MM.1S (cell line): ENCODE measurements around the gene ADCY2.

Source experiments
- DNase-seq: peaks from one replicate; pipeline ENCODE4 v3.0.0-alpha.2; 2015
- H2AFZ ChIP-seq: fragments of 300-600 bp; sonication (generic); 2 replicates; pipeline ENCODE4 v1.6.0; 2016; ENCODE audit warnings: antibody characterized with exemption, low read length
- H3F3A ChIP-seq: fragments of 300-600 bp; sonication (generic); 2 replicates; pipeline ENCODE4 v1.6.1; 2016; ENCODE audit warnings: mild to moderate bottlenecking, antibody characterized with exemption, low read length, moderate library complexity, mixed read lengths; ENCODE audit not compliant: insufficient read depth
- H3K27ac ChIP-seq: fragments of 300-600 bp; sonication (generic); 2 replicates; pipeline ENCODE4 v1.5.1; 2016; ENCODE audit warnings: mild to moderate bottlenecking, low read length
- H3K27me3 ChIP-seq: fragments of 300-600 bp; sonication (generic); replicated peaks from 2 replicates; pipeline ENCODE4 v1.6.0; 2016; ENCODE audit warnings: low read length; ENCODE audit not compliant: insufficient read depth
- H3K36me3 ChIP-seq: fragments of 300-600 bp; sonication (generic); replicated peaks from 2 replicates; pipeline ENCODE4 v1.6.1; 2016; ENCODE audit warnings: mild to moderate bottlenecking, low read length, mixed read lengths; ENCODE audit not compliant: insufficient read depth
- H3K4me1 ChIP-seq: fragments of 300-600 bp; sonication (generic); 2 replicates; pipeline ENCODE4 v1.6.1; 2016; ENCODE audit warnings: low read length, mixed read lengths
- H3K4me2 ChIP-seq: fragments of 300-600 bp; sonication (generic); 2 replicates; pipeline ENCODE4 v1.6.0; 2016; ENCODE audit warnings: low read depth, low read length
- H3K4me3 ChIP-seq: fragments of 300-600 bp; sonication (generic); 2 replicates; pipeline ENCODE4 v1.5.1; 2016; ENCODE audit warnings: low read length, mixed read lengths
- H3K79me2 ChIP-seq: fragments of 300-600 bp; sonication (generic); 2 replicates; pipeline ENCODE4 v1.6.1; 2016; ENCODE audit warnings: mixed run types, low read length, mixed read lengths
- H3K9ac ChIP-seq: fragments of 300-600 bp; sonication (generic); 2 replicates; pipeline ENCODE4 v1.6.1; 2016; ENCODE audit warnings: low read length, mixed read lengths
- H3K9me2 ChIP-seq: fragments of 300-600 bp; sonication (generic); replicated peaks from 2 replicates; pipeline ENCODE4 v1.6.1; 2016; ENCODE audit warnings: mild to moderate bottlenecking, low read length, mixed read lengths; ENCODE audit not compliant: insufficient read depth
- H3K9me3 ChIP-seq: fragments of 300-600 bp; sonication (generic); replicated peaks from 2 replicates; pipeline ENCODE4 v1.6.1; 2016; ENCODE audit warnings: mild to moderate bottlenecking, low read length, mixed read lengths; ENCODE audit not compliant: insufficient read depth
- H4K20me1 ChIP-seq: fragments of 300-600 bp; sonication (generic); 2 replicates; pipeline ENCODE4 v1.6.1; 2016; ENCODE audit warnings: mild to moderate bottlenecking, low read length, moderate library complexity, mixed read lengths; ENCODE audit not compliant: insufficient read depth
- EZH2 ChIP-seq: fragments of 300-600 bp; sonication (generic); optimal IDR thresholded peaks from 2 replicates; pipeline ENCODE3; 2017; ENCODE audit warnings: low read depth, mild to moderate bottlenecking, antibody characterized with exemption, low read length, mixed read lengths
- EZH2phosphoT487 ChIP-seq: fragments of 300-600 bp; sonication (generic); IDR thresholded peaks from 2 replicates; pipeline ENCODE4 v1.6.1; 2018; ENCODE audit warnings: antibody characterized with exemption, low read length
- TF ChIP-seq, protein P1 (sequence below): fragments of 300-600 bp; sonication (generic); IDR thresholded peaks from 2 replicates; pipeline ENCODE4 v1.5.1; 2016; ENCODE audit warnings: antibody characterized with exemption, low read length, mixed read lengths

ADCY2 gene

DNA sequence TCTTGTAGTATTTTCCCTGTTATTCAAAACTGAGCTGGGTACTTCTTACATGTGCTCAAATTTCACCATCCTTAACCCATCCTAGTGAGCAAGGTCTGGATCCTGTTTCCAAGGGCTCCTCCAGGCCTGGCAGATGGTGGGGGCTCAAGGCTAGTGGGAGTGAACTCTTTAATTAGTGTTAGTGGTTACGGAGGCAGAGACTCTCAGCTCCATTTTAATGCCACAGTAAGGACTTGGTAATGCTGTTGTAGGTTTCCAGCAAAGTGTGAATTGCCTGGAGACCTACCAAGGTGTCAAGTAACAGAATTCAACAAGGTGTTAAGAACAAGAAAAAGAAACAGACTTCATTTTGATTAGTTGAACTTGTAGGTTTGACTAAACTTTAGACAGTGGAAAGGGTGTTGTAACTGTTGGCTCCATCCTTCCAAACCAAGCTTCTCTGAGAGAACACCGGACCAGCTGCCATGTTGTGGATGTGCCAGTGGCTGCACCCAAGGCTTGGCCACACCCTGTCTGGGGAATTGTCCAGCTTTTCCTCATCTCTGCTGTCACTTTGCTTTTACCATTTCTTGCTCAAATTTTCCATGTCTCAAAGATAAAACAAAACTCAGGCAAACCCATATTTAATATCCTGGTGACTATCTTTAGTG lies 98.7 kb downstream of the ADCY2 start:
- no peak overlapping the region for H3K4me3 ChIP-seq
- no peaks in the 10 kb centered on the region for H3K9me3 ChIP-seq
- no peak for DNase-seq
- TF ChIP-seq EZH2 (no peak), EZH2phosphoT487 (no peak)
- TF ChIP-seq, protein P1, sequence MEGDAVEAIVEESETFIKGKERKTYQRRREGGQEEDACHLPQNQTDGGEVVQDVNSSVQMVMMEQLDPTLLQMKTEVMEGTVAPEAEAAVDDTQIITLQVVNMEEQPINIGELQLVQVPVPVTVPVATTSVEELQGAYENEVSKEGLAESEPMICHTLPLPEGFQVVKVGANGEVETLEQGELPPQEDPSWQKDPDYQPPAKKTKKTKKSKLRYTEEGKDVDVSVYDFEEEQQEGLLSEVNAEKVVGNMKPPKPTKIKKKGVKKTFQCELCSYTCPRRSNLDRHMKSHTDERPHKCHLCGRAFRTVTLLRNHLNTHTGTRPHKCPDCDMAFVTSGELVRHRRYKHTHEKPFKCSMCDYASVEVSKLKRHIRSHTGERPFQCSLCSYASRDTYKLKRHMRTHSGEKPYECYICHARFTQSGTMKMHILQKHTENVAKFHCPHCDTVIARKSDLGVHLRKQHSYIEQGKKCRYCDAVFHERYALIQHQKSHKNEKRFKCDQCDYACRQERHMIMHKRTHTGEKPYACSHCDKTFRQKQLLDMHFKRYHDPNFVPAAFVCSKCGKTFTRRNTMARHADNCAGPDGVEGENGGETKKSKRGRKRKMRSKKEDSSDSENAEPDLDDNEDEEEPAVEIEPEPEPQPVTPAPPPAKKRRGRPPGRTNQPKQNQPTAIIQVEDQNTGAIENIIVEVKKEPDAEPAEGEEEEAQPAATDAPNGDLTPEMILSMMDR, result no peak
- no peak overlapping the region for H3K27ac ChIP-seq
- no peaks in the 10 kb centered on the region for H3K27me3 ChIP-seq
- no peak overlapping the region for H3K9ac ChIP-seq
- H3K4me1 ChIP-seq, result no peaks in the 10 kb centered on the region
- H4K20me1 ChIP-seq, result no peaks in the 10 kb centered on the region
- H3K79me2 ChIP-seq, result no peaks in the 10 kb centered on the region
- H3K4me2 ChIP-seq, result no peak overlapping the region
- no peaks in the 10 kb centered on the region for H3K36me3 ChIP-seq
- no peak overlapping the region for H2AFZ ChIP-seq
- no peaks in the 10 kb centered on the region for H3K9me2 ChIP-seq
- no peaks in the 10 kb centered on the region for H3F3A ChIP-seq

DNA sequence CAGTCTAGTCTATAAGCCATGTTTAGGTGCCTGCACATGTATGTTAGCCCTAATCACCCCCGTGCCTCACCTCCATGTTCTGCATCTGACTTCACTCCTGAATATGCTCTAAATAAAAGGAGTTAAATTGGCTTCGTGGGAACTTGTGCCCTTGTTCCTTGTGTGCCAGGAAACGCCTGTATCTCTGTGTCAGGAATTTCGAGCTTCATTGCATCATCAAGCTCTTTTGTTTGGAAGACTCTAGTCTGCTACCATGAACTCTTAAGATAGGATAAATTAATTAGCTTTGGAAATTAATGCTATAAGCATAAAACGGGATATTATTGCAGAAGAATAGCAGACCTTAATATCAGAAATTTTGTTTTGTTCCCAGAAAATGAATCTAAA lies 99.2 kb downstream of the ADCY2 start:
- Histone ChIP-seq H3K9ac (no peak overlapping the region), H3K4me2 (no peak overlapping the region), H3K9me3 (no peaks in the 10 kb centered on the region), H3F3A (no peaks in the 10 kb centered on the region), H4K20me1 (no peaks in the 10 kb centered on the region), H3K36me3 (no peaks in the 10 kb centered on the region), H3K4me3 (no peak overlapping the region), H3K27ac (no peak overlapping the region), H3K79me2 (no peaks in the 10 kb centered on the region), H2AFZ (no peak overlapping the region), H3K4me1 (no peaks in the 10 kb centered on the region), H3K27me3 (no peaks in the 10 kb centered on the region), H3K9me2 (no peaks in the 10 kb centered on the region)
- no peak for DNase-seq
- TF ChIP-seq EZH2 (no peak), EZH2phosphoT487 (no peak)
- TF ChIP-seq, protein P1, result no peak

DNA sequence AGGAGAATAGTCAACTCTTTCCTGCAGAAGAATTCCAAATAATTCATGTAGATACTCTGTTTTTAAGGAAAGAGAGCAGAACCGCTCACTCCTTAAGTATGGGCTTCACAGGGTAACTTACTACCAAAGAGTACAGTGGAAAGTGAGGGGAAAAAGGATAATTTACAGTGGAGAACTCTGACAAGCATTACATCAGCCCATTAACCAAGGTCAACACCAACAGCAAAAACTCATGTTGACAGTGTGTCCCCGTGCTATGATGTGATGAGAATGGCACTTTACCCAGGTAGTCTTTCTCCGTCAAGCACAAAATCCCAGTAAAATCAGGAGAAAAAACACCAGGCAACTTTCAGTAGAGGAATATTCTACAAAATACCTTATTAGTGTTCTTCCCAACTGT lies 104.3 kb downstream of the ADCY2 start:
- Histone ChIP-seq H2AFZ (no peak overlapping the region), H3F3A (no peaks in the 10 kb centered on the region), H3K4me1 (no peaks in the 10 kb centered on the region), H3K27ac (no peak overlapping the region), H3K79me2 (no peaks in the 10 kb centered on the region), H3K4me2 (no peak overlapping the region), H3K9me2 (no peaks in the 10 kb centered on the region), H3K9ac (no peak overlapping the region), H3K9me3 (no peaks in the 10 kb centered on the region), H3K36me3 (no peaks in the 10 kb centered on the region), H3K4me3 (no peak overlapping the region), H3K27me3 (no peaks in the 10 kb centered on the region), H4K20me1 (no peaks in the 10 kb centered on the region)
- TF ChIP-seq EZH2phosphoT487, result no peak
- TF ChIP-seq EZH2, result no peak
- TF ChIP-seq, protein P1, result no peak
- DNase-seq, result no peak
